T-helper 2 cell treated with Interferon-gamma antibody and Interleukin-4, amounts not matched to agents 5 μg/mL and 100 μg/mL, for 36 hours (primary cell): ENCODE data around the gene BEST2.

Experiments
- DNase-seq: peaks from one replicate; pipeline ENCODE4 v3.0.0; 2021; ENCODE audit warnings: low spot score
- H3K27ac Mint-ChIP-seq: one replicate; pipeline ENCODE4 v1.8.0; 2021; ENCODE audit warnings: mild to moderate bottlenecking, mixed read lengths
- H3K27me3 Mint-ChIP-seq: one replicate; pipeline ENCODE4 v1.8.0; 2021; ENCODE audit warnings: low read depth, mixed read lengths
- H3K36me3 Mint-ChIP-seq: one replicate; pipeline ENCODE4 v1.8.0; 2021; ENCODE audit warnings: low read depth, mixed read lengths
- H3K4me1 Mint-ChIP-seq: one replicate; pipeline ENCODE4 v1.8.0; 2021; ENCODE audit warnings: low read depth, mixed read lengths
- H3K4me3 Mint-ChIP-seq: one replicate; pipeline ENCODE4 v1.8.0; 2022; ENCODE audit warnings: mild to moderate bottlenecking, moderate library complexity, mixed read lengths
- H3K9me3 Mint-ChIP-seq: one replicate; pipeline ENCODE4 v1.8.0; 2021; ENCODE audit warnings: mixed read lengths

Gene BEST2

DNA sequence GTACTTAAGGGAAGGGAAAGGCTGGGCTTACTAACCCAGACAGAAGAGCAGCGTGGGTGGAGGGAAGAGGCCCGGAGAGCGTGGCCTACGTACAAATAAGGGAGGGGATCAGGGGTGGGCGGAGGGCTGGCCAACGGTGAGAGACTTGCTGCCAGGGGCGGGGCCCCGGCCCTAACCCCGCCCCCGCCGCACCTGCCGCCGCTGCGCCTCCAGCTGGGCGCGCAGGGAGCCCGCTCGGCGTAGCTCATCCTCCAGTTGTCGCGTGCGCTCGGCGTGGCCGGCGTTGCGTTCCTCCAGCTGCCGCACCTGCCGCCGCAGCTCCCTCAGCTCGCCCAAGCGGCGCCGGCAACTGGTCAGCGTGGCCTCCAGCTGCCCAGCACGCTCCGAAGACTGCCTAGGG is 18.1 kb downstream of the BEST2 start:
- Mint-ChIP-seq H3K4me3 (no peak overlapping the region), H3K9me3 (no peaks in the 10 kb centered on the region), H3K4me1 (peaks cover 8% of the 10 kb centered on the region), H3K27me3 (no peaks in the 10 kb centered on the region), H3K36me3 (no peaks in the 10 kb centered on the region), H3K27ac (no peak overlapping the region)
- peak; percentile 21 for DNase-seq

DNA sequence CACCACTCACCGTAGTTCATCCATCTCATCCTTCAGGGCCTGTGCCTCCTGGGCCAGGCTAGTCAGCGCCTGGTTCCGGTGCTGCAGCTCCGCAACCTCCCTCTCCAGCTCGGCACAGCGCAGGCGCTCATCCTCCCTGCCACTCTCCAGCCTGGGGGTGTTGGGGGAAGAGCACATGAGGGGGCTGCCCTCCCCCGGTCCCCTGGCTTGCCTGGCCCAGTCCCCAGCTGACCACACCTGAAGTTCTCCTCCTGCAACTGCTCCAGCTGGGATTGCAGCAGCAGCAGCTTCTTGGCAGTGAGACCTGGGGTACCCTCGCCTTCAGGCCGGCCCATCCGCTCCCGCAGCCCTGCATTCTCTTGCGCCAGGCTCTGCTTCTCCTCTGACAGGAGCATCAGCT is 19.3 kb downstream of the BEST2 start:
- no peaks in the 10 kb centered on the region for H3K36me3 Mint-ChIP-seq
- no peaks in the 10 kb centered on the region for H3K9me3 Mint-ChIP-seq
- no peak overlapping the region for H3K4me3 Mint-ChIP-seq
- H3K27me3 Mint-ChIP-seq: no peaks in the 10 kb centered on the region
- peaks cover 7% of the 10 kb centered on the region for H3K4me1 Mint-ChIP-seq
- H3K27ac Mint-ChIP-seq: no peak overlapping the region
- DNase-seq: no peak

DNA sequence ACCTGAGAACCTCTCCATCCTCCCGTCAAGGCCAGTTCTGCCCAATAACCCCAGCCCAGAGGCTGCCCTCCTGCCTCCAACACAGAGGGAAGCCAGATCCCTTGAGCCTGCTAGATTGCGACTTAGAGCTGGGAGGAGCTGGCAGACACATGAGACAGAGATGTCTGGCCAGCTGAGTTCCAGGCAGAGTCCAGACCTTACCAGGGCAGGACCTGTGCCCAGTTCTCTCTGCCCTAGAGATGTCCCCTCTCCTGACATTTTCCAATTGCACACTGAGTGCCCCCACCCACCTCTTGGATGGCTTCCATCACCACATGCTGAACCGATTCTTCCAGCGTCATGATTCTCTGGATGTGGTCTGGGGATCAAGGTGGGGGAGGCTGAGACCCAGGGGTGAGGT is 20.7 kb downstream of the BEST2 start:
- DNase-seq: no peak
- Mint-ChIP-seq H3K27me3 (no peaks in the 10 kb centered on the region), H3K9me3 (no peaks in the 10 kb centered on the region), H3K36me3 (no peaks in the 10 kb centered on the region), H3K4me3 (no peak overlapping the region), H3K4me1 (peaks cover 3% of the 10 kb centered on the region), H3K27ac (no peak overlapping the region)

DNA sequence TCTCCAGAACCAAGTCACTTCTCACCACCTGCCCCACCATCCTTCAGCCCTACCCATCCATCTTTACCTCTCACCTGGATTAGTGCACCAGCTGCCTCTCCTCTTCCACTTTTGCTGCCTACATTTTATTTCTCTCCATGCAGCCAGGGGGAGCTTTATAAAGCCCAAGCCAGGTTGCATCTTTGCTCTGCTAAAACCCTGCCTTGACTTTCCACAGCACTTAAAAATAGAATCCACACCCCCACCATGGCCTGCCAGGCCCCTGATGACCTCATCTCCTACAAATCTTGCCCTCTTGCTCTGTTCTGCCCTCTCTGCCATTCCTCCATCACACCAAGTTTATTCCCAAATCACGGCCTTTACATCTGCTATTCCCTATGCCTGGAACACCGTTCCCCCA is 22.0 kb downstream of the BEST2 start:
- no peak for DNase-seq
- Mint-ChIP-seq H3K4me1 (peaks cover 8% of the 10 kb centered on the region), H3K27ac (peak overlapping the region; percentile 9), H3K4me3 (peak overlapping the region; percentile 2), H3K9me3 (no peaks in the 10 kb centered on the region), H3K27me3 (no peaks in the 10 kb centered on the region), H3K36me3 (no peaks in the 10 kb centered on the region)

DNA sequence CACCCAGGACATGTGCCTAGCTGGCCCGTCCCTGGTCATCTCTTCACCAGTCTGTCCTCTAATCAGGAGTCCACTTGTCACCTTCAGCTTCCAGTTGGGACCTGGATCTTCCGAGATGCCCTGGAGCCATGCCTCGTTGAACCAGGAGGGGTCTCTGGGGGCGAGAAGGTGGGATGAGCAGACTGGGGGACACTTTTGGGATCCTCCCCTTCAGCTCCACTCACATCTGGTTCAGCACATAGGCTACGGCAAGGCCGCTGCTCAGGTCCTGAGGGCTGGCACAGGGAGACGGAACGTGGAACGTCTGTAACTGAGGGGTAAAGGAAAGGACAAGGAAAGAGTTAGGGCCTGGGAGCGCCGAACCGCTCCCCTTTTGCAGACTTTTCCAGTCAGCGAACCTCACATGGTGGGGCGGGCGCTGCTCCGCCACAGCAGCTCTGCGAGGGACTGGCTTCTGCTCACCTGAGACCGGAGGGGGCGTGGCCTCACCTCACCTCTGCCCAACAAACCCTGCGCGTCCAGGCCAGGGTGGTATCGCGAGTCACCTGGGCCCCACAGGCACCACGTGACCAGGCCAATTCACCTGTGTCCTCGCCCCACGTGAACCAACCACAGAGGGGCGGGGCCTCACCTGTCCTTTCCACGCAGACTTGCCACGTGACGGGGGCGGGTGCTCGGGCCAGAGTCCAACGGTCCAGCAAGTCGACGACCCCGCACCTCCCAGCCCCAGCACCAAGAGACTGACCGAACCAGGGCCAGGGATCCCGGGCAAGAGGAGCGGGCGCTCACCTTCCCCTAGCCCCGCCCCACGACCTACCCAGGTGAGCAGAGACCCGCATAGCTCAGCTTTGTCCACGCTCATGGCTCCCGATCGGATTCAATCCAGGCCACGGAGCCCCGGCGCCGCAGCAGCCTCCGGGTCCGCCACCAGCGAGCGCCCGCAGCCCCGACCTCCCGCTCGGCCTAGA is 23.3 kb downstream of the BEST2 start, which contains the start of gene HOOK2:
HOOK2 (minus strand) TSS at position 965 of the 968 bp plus-strand sequence; CDS start at position 862, 103 bp downstream.
- peak within 1 kb of the TSS; percentile 74 for H3K4me3 Mint-ChIP-seq
- H3K36me3 Mint-ChIP-seq: no peaks in the 10 kb centered on the region
- H3K27me3 Mint-ChIP-seq: no peaks in the 10 kb centered on the region
- H3K9me3 Mint-ChIP-seq: no peaks in the 10 kb centered on the region
- H3K27ac Mint-ChIP-seq: peak within 1 kb of the TSS; percentile 78
- H3K4me1 Mint-ChIP-seq: peaks cover 15% of the 10 kb centered on the region
- DNase-seq: no peak

DNA sequence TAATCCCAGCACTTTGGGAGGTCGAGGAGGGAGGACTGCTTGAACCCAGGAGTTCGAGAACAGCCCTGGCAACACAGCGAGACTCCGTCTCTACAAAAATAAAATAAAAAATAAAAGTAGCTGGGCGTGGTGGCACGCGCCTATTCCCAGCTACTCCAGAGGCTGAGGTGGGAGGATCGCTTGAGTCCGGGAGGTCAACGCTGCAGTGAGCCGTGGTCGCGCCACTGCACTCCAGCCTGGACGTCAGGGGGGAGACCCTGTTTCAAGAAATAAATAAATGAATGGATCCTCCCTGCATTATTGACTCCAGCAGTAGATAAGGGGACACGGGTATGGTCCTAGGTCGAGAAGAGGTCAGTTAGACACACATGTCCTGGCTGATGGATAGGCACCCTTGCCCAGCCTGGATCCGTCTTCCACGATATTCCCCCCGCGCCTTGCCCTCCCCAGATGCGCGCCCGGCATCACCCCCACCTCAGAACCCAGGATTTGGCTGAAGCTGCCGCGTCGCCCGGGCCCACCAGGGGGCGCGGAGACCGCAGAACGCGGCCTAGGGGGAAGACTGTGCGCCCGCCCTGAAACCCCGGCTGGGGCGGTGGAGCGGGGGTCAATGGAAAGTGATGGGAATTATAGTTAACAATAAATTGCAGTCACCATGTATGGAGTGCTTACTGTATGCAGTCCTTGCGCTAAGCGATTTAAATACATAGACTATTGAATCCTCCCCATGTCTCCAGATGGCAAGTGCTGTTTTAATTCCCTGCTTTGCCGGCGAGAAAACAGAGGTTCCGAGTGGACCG is 25.8 kb downstream of the BEST2 start:
- Mint-ChIP-seq H3K27me3 (no peaks in the 10 kb centered on the region), H3K4me1 (peaks cover 25% of the 10 kb centered on the region), H3K4me3 (peak overlapping the region; percentile 81)

DNA sequence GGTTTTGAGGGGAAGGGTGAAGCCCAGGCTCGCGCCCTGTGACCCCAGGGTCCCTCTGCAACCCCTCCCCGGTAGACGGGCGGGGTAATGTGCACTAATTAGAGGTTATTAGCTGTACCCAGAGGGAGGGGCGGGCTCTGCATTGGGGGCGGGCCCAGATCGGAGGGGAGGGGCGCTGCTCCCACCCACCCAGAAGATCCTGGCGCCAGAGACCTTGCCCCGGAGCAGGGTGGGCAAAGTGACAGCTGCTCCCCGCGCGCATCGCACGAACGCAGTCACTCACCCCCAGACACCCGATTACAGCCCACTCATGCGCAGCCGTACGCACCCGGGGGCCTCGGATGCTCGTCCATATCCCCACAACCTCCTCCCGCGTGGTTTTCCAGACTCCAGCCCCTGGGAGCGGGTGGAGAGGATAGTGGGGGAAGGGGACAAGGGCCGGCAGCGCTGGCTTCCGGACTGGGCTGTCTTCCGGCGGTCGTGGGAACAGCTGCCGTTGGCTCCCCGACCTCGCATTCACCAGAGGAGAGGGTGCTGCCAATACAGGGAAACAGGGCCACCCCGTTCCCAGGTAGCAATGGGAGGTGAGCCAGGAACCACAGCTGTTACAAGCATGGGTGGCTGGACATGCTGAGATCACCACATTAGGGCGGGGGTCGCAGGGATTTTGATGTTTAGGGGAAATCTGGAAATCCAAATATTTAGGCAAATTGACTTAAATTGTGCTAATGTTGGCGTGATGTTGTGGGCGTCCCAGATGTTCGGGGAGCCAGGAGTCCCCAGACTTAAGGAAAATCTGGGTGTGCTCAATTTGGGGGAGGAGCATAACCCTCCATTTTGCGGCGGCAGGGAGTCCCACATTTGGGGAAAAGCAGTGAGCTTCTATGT is 26.7 kb downstream of the BEST2 start:
- peak; percentile 48 for DNase-seq
- H3K4me1 Mint-ChIP-seq: peaks cover 25% of the 10 kb centered on the region

More for the DNA sequence above, 25.8 kb downstream of the BEST2 start:
- H3K9me3 Mint-ChIP-seq: no peaks in the 10 kb centered on the region
- peak overlapping the region; percentile 87 for H3K27ac Mint-ChIP-seq
- no peaks in the 10 kb centered on the region for H3K36me3 Mint-ChIP-seq
- peak; percentile 83 for DNase-seq

DNA sequence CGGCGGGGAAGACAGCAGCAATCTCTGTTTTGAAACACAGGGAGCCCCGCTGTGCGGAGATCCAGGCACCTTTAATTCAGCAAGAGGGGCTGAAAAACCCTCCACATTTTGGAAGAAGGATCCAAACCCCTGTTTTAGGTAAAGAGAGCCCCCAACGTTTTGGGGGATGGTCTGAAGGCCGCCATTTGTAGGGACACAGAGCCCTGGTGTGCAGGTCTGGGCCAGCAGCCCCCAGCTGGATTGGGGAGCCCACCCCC is 27.2 kb downstream of the BEST2 start:
- Mint-ChIP-seq H3K4me3 (peak overlapping the region; percentile 81), H3K27ac (peak overlapping the region; percentile 87), H3K36me3 (no peaks in the 10 kb centered on the region), H3K4me1 (peaks cover 28% of the 10 kb centered on the region), H3K27me3 (no peaks in the 10 kb centered on the region), H3K9me3 (no peaks in the 10 kb centered on the region)
- no peak for DNase-seq

More for the DNA sequence above, 26.7 kb downstream of the BEST2 start:
- Mint-ChIP-seq H3K27me3 (no peaks in the 10 kb centered on the region), H3K27ac (peak overlapping the region; percentile 87), H3K9me3 (no peaks in the 10 kb centered on the region), H3K4me3 (peak overlapping the region; percentile 81), H3K36me3 (no peaks in the 10 kb centered on the region)

DNA sequence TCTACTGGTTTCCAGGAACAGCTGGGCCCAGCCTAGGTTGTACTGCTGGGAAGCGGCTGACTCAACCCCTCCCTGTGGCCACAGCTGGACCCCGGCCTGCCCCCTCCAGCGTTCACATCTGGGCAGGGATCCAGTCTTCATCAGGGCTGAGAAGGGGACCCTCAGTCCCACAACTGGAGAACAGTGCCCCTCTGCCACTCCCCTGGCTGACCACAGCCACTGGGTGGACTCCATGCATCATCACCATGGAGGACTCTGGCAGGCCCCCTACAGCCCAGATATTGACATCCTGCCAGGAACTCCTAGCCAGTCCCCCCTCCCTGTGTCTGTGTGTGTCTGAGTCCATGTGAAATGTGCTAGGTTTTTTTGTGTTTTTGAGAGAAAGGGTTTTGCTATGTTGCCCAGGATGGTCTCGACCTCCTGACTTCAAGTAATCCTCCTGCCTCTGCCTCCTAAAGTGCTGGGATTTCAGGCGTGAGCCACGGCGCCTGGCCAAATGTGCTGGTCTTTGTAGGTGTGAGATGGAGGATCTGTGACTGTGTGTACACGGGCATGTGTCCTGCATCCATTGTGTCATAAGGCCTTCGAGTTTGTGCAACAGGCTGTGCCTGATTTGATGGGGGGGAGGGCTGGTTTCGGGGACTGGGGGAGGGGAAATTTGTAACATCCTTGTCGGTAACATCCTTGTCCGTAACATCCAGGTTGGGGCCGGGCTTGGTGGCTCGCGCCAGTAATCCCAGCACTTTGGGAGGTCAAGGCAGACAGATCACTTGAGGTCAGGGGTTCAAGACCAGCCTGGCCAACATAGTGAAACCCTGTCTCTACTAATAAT is 27.8 kb downstream of the BEST2 start:
- Mint-ChIP-seq H3K27ac (peak overlapping the region; percentile 81), H3K27me3 (no peaks in the 10 kb centered on the region), H3K9me3 (no peaks in the 10 kb centered on the region), H3K4me3 (peak overlapping the region; percentile 66), H3K4me1 (peaks cover 28% of the 10 kb centered on the region), H3K36me3 (no peaks in the 10 kb centered on the region)
- DNase-seq: no peak

DNA sequence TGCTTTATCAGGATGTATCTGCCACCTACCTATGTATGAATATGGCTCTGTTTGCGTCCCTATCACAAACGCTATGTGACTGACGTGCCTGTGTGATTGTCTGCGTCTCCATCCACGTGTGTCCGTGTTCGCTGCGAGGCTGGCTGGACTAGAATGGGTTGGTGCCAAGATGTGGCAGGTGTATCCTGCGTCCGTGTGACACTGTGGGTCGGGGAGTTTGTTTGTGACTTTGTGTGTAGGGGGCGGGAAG is 30.5 kb downstream of the BEST2 start:
- peak overlapping the region; percentile 99 for H3K27ac Mint-ChIP-seq
- H3K4me1 Mint-ChIP-seq: peaks cover 29% of the 10 kb centered on the region
- H3K36me3 Mint-ChIP-seq: no peaks in the 10 kb centered on the region
- no peaks in the 10 kb centered on the region for H3K27me3 Mint-ChIP-seq
- peak overlapping the region; percentile 92 for H3K4me3 Mint-ChIP-seq
- no peak for DNase-seq
- no peaks in the 10 kb centered on the region for H3K9me3 Mint-ChIP-seq

DNA sequence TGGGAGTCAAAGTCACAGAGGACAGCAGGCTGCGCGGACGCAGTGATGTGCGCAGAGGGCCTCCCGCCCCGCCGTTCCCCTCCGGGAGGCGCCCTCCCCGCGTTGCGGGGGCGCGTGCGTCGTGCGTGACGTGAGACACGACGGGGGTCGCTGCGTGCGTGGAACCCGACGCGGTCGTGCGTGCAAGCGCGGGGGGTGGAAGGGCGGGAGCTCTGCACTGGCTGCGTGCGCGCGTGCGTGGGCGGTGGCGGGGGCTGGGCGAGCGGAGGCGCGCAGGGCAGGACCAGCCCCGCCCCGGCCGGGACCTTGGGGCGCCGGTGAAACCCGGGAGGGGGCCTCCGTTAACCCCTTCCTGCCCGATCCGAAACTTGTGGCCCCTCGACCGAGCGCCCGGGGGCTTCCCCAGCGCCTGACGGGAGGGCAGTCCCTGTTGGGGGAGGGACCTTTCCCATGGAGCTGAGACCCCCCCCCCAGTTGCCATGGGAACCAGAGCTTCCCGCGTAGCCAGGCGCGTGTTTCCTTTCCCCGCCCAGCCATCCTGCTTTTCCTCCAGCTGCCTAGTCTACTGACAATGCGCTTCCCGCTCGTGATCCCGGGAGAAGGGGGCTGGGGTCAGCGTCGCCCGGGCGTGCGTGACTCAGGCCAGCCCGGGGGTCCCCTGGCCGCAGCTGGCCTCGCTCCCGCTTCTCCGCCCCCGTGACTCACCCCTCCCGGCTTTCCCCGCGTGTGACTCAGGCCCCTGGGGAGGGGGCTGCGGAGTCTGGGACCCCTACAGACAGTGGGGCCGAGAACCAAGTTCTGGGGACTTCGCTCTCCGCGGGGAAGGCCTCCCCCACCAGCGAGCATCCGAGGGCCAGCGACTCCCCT is 31.1 kb downstream of the BEST2 start:
- peaks cover 27% of the 10 kb centered on the region for H3K4me1 Mint-ChIP-seq
- no peaks in the 10 kb centered on the region for H3K36me3 Mint-ChIP-seq
- no peaks in the 10 kb centered on the region for H3K9me3 Mint-ChIP-seq
- peak; percentile 90 for DNase-seq
- peak overlapping the region; percentile 99 for H3K27ac Mint-ChIP-seq
- no peaks in the 10 kb centered on the region for H3K27me3 Mint-ChIP-seq
- peak overlapping the region; percentile 92 for H3K4me3 Mint-ChIP-seq

DNA sequence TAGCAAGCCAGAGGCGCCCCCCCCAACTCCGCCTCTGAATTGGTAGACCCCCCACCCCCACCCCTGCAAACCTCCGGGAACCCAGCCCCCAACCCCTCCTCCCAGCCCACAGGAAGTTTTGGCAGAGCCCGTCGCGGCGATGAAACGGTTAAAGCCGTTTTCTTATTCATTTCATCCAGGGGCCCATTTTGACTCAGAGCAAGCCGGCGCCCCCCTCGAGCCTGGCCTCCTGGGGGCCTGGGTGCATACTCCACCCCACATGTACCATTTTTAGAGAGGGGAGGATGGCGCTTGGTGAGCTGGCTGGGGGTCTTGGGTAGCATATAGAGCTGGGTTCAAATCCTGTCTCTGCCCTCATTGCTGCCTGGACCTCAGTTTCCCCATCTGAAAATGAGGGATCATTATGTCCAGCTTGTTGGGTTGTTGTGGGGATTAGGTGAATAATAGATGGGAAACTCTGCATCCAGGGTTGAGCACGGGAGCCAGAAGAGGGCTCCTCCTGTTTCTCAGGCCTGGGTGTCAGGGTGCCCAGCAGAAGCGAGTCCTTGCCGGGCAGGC is 31.8 kb downstream of the BEST2 start:
- peak; percentile 74 for DNase-seq
- H3K4me3 Mint-ChIP-seq: peak overlapping the region; percentile 71

More for the DNA sequence above, 31.8 kb downstream of the BEST2 start:
- Mint-ChIP-seq H3K9me3 (no peaks in the 10 kb centered on the region), H3K27ac (no peak overlapping the region), H3K4me1 (peaks cover 29% of the 10 kb centered on the region), H3K27me3 (no peaks in the 10 kb centered on the region), H3K36me3 (no peaks in the 10 kb centered on the region)
